ENCODE results near the gene ARL14. TPM values are rescaled to one million over a fixed set of nuclear protein-coding genes. Genes with fewer than 3 reads are reported as not detected.

Gene ARL14
- total RNA-seq, 4 donors from 2014 or later, result 0.70 to 0.92 (median 0.76) TPM; not detected in 1

GRCh38 chr3:160638184-160638583 lies 38.8 kb upstream of the ARL14 start:
- Histone ChIP-seq H3K36me3 (no peaks in the 10 kb centered on the region), H3K27ac (no peak overlapping the region), H3K9me3 (no peaks in the 10 kb centered on the region), H3K4me1 (peaks cover 0 to 8% (median 0%) of the 10 kb centered on the region in 3 donors), H3K4me3 (no peak overlapping the region), H3K27me3 (no peaks in the 10 kb centered on the region)
- TF ChIP-seq CTCF (IDR thresholded peaks at IDR 0.05) (no peak), POLR2A (IDR thresholded peaks at IDR 0.05) (no peak)
- no peak for DNase-seq
- intact Hi-C loops (cut with DNase I), result no loop called here
- 40 to 41% methylated on average over 2 of the region's 2 CpGs for WGBS, 2 donors

- Histone ChIP-seq H3K27ac (no peak overlapping the region), H3K4me3 (no peak overlapping the region), H3K4me1 (peaks cover 0 to 7% (median 0%) of the 10 kb centered on the region in 3 donors), H3K36me3 (no peaks in the 10 kb centered on the region), H3K9me3 (no peaks in the 10 kb centered on the region), H3K27me3 (no peaks in the 10 kb centered on the region)
- intact Hi-C loops (cut with DNase I), result no loop called here
- WGBS, 2 donors, result 59 to 64% methylated on average over 2 of the region's 2 CpGs
- no peak for TF ChIP-seq CTCF (IDR thresholded peaks at IDR 0.05)
- TF ChIP-seq POLR2A (IDR thresholded peaks at IDR 0.05), result no peak
- DNase-seq, result no peak
Observed at GRCh38 chr3:160641665-160642309, 35.2 kb upstream of the ARL14 start.

- no peaks in the 10 kb centered on the region for H3K36me3 ChIP-seq
- DNase-seq, result no peak
- intact Hi-C loops (cut with DNase I), result no loop called here
- TF ChIP-seq POLR2A (IDR thresholded peaks at IDR 0.05), result no peak
- TF ChIP-seq CTCF (IDR thresholded peaks at IDR 0.05), result no peak
- 51 to 75% methylated on average over 3 of the region's 3 CpGs for WGBS, 2 donors
- H3K4me1 ChIP-seq, result peaks cover 0 to 7% (median 0%) of the 10 kb centered on the region in 3 donors
- H3K9me3 ChIP-seq, result no peaks in the 10 kb centered on the region
- no peaks in the 10 kb centered on the region for H3K27me3 ChIP-seq
- no peak overlapping the region for H3K27ac ChIP-seq
- no peak overlapping the region for H3K4me3 ChIP-seq
Observed at GRCh38 chr3:160643994-160644393, 33.0 kb upstream of the ARL14 start.

GRCh38 chr3:160644491-160644890 lies 32.5 kb upstream of the ARL14 start:
- TF ChIP-seq POLR2A (IDR thresholded peaks at IDR 0.05), result no peak
- no peak for TF ChIP-seq CTCF (IDR thresholded peaks at IDR 0.05)
- 65 to 85% methylated on average over 2 of the region's 2 CpGs for WGBS, 2 donors

GRCh38 chr3:160648701-160649100 lies 28.3 kb upstream of the ARL14 start:
- intact Hi-C loops (cut with DNase I), result no loop called here
- Histone ChIP-seq H3K4me3 (no peak overlapping the region), H3K36me3 (no peaks in the 10 kb centered on the region), H3K4me1 (no peaks in the 10 kb centered on the region), H3K27me3 (no peaks in the 10 kb centered on the region), H3K9me3 (no peaks in the 10 kb centered on the region), H3K27ac (no peak overlapping the region)
- no peak for TF ChIP-seq POLR2A (IDR thresholded peaks at IDR 0.05)
- no peak for TF ChIP-seq CTCF (IDR thresholded peaks at IDR 0.05)
- DNase-seq, result no peak

More at GRCh38 chr3:160644491-160644890, 32.5 kb upstream of the ARL14 start:
- Histone ChIP-seq H3K36me3 (no peaks in the 10 kb centered on the region), H3K27me3 (no peaks in the 10 kb centered on the region), H3K27ac (no peak overlapping the region), H3K9me3 (no peaks in the 10 kb centered on the region), H3K4me1 (peaks cover 0 to 7% (median 0%) of the 10 kb centered on the region in 3 donors), H3K4me3 (no peak overlapping the region)
- no peak for DNase-seq
- intact Hi-C loops (cut with DNase I), result no loop called here

Data from esophagus squamous epithelium (tissue), 5 donors.